Activated naive CD4-positive, alpha-beta T cell (primary cell): ENCODE measurements around the gene RANBP17.

Source experiments
- DNase-seq, 4 experiments: peaks; one replicate each; lab custom pipeline; 2025; lab: John Stamatoyannopoulos, UW

RANBP17 gene

GRCh38 chr5:171092194-171092593, 230.4 kb downstream of the RANBP17 start:
- no peak for DNase-seq

- DNase-seq, result no peak
These were observed 231.8 kb downstream of the RANBP17 start for GRCh38 chr5:171093598-171093997.

- no peak for DNase-seq
These were observed 232.5 kb downstream of the RANBP17 start for GRCh38 chr5:171094356-171094755.

GRCh38 chr5:171102877-171103610, 241.2 kb downstream of the RANBP17 start:
- no peak for DNase-seq

GRCh38 chr5:171107669-171108068, 245.9 kb downstream of the RANBP17 start:
- no peak for DNase-seq

- no peak for DNase-seq
These were observed 253.7 kb downstream of the RANBP17 start for GRCh38 chr5:171115519-171115918.

- DNase-seq, result no peak
These were observed 254.9 kb downstream of the RANBP17 start for GRCh38 chr5:171116719-171117118.

GRCh38 chr5:171120986-171121622, 259.3 kb downstream of the RANBP17 start:
- DNase-seq, result no peak

GRCh38 chr5:171121638-171122037, 259.8 kb downstream of the RANBP17 start:
- no peak for DNase-seq

- DNase-seq, result no peak
These were observed 260.6 kb downstream of the RANBP17 start for GRCh38 chr5:171122372-171122771.

GRCh38 chr5:171123417-171123816, 261.6 kb downstream of the RANBP17 start:
- no peak for DNase-seq

GRCh38 chr5:171127314-171127713, 265.5 kb downstream of the RANBP17 start:
- DNase-seq, result no peak

- DNase-seq, result no peak
These were observed 266.3 kb downstream of the RANBP17 start for GRCh38 chr5:171128136-171128535.

GRCh38 chr5:171129308-171129707, 267.5 kb downstream of the RANBP17 start:
- no peak for DNase-seq

- no peak for DNase-seq
These were observed 269.7 kb downstream of the RANBP17 start for GRCh38 chr5:171131497-171131896.

- DNase-seq, result no peak
These were observed 276.1 kb downstream of the RANBP17 start for GRCh38 chr5:171137768-171138525.

GRCh38 chr5:171139227-171139626, 277.4 kb downstream of the RANBP17 start:
- DNase-seq, result no peak

GRCh38 chr5:171142617-171143016, 280.8 kb downstream of the RANBP17 start:
- no peak for DNase-seq

- no peak for DNase-seq
These were observed 281.4 kb downstream of the RANBP17 start for GRCh38 chr5:171143171-171143570.

- no peak for DNase-seq
These were observed 282.1 kb downstream of the RANBP17 start for GRCh38 chr5:171143926-171144325.

- DNase-seq, result no peak
These were observed 287.5 kb downstream of the RANBP17 start for GRCh38 chr5:171149333-171149732.

- no peak for DNase-seq
These were observed 288.0 kb downstream of the RANBP17 start for GRCh38 chr5:171149772-171150171.

- no peak for DNase-seq
These were observed 290.6 kb downstream of the RANBP17 start for GRCh38 chr5:171152382-171152781.
